Thyroid gland (tissue), 4 donors: Measurements from ENCODE around the gene FOXB2. TPM values are rescaled to one million over a fixed set of nuclear protein-coding genes. Genes with fewer than 3 reads are reported as not detected.
"Not testable (repeated sequence)": the region's sequence is repeated elsewhere in the genome, so short reads cannot be mapped to it uniquely, and the experiment has no call there.

Experiments
- DNase-seq, 2 donors: peaks; one replicate each; pipeline ENCODE4 v3.0.0-alpha.2; 2019
- H3K27ac ChIP-seq, 3 donors: fragments of 200-600 bp; sonication (generic); 1 replicate in 2 of 3; 2 replicates in 1 of 3; pipeline ENCODE4 v1.5.1; 2016 to 2019; ENCODE audit warnings: mild to moderate bottlenecking in 1 of 3, moderate library complexity in 1 of 3
- H3K27me3 ChIP-seq: fragments of 200-600 bp; sonication (generic); one replicate; pipeline ENCODE4 v1.5.1; 2019
- H3K36me3 ChIP-seq, 2 donors: fragments of 200-600 bp; sonication (generic); one replicate each; pipeline ENCODE4 v1.5.1; 2016 to 2019
- H3K4me1 ChIP-seq, 2 donors: fragments of 200-600 bp; sonication (generic); one replicate each; pipeline ENCODE4 v1.5.1; 2017 to 2019
- H3K4me3 ChIP-seq, 3 donors: fragments of 200-600 bp; sonication (generic); replicated peaks in 1 of 3; 1 replicate in 2 of 3; 2 replicates in 1 of 3; pipeline ENCODE4 v1.5.1; 2016; ENCODE audit warnings: mild to moderate bottlenecking in 1 of 3
- H3K9me3 ChIP-seq: fragments of 200-600 bp; sonication (generic); one replicate; pipeline ENCODE4 v1.5.1; 2017
- POLR2A ChIP-seq, 2 donors: fragments of 450-650 bp; IDR thresholded peaks; one replicate each; pipeline ENCODE4 v1.6.1; 2017; ENCODE audit warnings: antibody characterized with exemption in 2 of 2, mild to moderate bottlenecking in 2 of 2, moderate library complexity in 1 of 2
- WGBS, 2 donors: methylation state at CpG; one replicate each; pipeline ENCODE4 v1.1.5; 2017; 5-methylcytosine and 5-hydroxymethylcytosine counted together
- intact Hi-C: fragments of 100-400 bp; cut with DNase I; formaldehyde crosslinking; loops from one replicate; pipeline ENCODE4 v1.15.1; 2023
- total RNA-seq, 4 donors: library from RNA; depleted of rRNA; stranded (reverse); fragments of >200 nt; gene quantifications; one replicate each; pipeline ENCODE4 v1.2.3, GENCODE V29; 2016
- TF ChIP-seq, protein P1 (sequence below), 6 experiments: fragments of 200-600 bp in 3 of 6; fragments of 450-650 bp in 3 of 6; sonication (generic) in 3 of 6; IDR thresholded peaks; one replicate each; pipeline ENCODE4 v1.5.1; 2016 to 2019; ENCODE audit warnings: antibody characterized with exemption in 6 of 6, mild to moderate bottlenecking in 2 of 6, inconsistent platforms in 1 of 6, moderate library complexity in 1 of 6

FOXB2 gene
- total RNA-seq, 4 donors from 2014 or later: not detected

DNA sequence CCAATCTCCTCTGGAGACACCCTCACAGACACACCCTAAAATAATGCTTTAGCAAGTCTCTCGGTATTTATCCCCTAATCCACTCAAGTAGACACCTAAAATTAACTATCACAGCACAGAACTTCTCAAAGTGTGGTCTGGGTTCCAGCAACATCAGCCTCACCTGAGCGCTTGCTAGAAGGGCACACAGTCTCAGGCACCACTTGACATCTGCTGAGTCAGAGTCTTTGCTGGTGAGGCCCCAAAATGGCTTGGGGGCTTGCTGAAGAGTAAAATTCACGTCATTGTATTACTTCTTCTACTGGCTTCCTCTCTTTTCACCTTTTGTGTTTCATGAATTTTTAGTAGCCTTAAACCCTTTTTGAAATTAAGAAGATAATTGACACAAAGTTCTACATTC is 9.0 kb downstream of the FOXB2 start:
- WGBS, 2 donors: 49 to 55% methylated on average over 3 of the region's 3 CpGs
- no peak overlapping the region for H3K27ac ChIP-seq
- no peak overlapping the region for H3K4me3 ChIP-seq
- DNase-seq: no peak
- intact Hi-C loops: no loop called here
- TF ChIP-seq POLR2A (IDR thresholded peaks at IDR 0.05): no peak
- TF ChIP-seq, protein P1, sequence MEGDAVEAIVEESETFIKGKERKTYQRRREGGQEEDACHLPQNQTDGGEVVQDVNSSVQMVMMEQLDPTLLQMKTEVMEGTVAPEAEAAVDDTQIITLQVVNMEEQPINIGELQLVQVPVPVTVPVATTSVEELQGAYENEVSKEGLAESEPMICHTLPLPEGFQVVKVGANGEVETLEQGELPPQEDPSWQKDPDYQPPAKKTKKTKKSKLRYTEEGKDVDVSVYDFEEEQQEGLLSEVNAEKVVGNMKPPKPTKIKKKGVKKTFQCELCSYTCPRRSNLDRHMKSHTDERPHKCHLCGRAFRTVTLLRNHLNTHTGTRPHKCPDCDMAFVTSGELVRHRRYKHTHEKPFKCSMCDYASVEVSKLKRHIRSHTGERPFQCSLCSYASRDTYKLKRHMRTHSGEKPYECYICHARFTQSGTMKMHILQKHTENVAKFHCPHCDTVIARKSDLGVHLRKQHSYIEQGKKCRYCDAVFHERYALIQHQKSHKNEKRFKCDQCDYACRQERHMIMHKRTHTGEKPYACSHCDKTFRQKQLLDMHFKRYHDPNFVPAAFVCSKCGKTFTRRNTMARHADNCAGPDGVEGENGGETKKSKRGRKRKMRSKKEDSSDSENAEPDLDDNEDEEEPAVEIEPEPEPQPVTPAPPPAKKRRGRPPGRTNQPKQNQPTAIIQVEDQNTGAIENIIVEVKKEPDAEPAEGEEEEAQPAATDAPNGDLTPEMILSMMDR (IDR thresholded peaks at IDR 0.05): no peak
- no peaks in the 10 kb centered on the region for H3K36me3 ChIP-seq
- no peaks in the 10 kb centered on the region for H3K9me3 ChIP-seq
- no peaks in the 10 kb centered on the region for H3K4me1 ChIP-seq
- peaks cover 4% of the 10 kb centered on the region for H3K27me3 ChIP-seq

DNA sequence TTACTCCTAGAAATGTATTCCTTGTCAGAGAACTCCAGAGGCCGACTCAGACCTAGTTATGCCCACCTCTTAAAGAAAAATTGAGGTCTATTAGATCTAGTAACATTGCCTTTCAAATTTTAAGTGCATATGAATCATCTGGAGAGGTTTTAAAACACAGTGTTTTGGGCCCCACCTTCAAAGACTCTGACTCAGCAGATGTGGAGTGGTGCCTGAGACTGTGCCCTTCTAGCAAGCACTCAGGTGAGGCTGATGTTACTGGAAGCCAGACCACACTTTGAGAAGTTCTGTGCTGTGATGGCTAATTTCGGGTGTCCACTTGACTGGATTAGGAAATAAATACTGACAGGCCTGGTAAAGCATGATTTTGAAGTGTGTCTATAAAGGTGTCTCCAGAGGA is 10.6 kb downstream of the FOXB2 start:
- no peak for TF ChIP-seq POLR2A (IDR thresholded peaks at IDR 0.05)
- TF ChIP-seq, protein P1 (IDR thresholded peaks at IDR 0.05): no peak
- WGBS, 2 donors: 83 to 84% methylated on average over 2 of the region's 2 CpGs
- H3K9me3 ChIP-seq: no peaks in the 10 kb centered on the region

DNA sequence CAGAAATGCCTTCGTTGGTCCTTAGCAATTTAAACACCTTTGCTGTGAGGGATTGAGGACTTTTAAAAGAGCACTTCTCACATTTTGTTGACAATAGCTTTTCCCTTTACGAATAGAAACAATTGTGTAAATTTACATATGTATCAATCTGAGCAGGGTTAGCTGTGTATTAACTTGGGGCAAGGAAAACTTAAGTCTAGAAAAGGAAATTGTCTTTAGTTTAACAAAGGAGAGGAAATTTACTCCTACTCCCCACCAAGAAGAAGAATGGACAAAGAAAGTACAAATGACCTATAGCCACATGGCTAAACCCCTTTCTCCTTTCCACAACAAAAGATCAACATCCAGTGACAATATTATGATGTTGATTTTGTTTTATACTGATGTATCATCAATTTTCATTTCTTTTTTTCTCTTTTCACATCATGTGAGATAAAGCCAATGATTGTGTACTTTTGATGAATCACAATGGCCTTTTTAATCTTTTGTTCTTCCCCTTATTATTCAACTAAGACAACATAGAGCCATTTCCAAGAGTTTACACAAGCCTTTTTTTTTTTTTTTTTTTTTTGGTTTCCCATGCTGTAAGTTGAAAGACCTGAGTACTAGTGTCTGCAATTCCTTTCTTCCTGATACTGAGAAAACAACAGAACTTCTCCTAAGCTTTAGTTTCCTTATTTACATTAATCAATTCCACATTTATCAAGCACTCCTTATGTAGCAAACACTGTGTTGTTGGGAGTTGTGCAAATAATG is 19.0 kb downstream of the FOXB2 start:
- Histone ChIP-seq H3K4me1 (no peaks in the 10 kb centered on the region), H3K4me3 (no peak overlapping the region), H3K27ac (no peak overlapping the region), H3K27me3 (no peaks in the 10 kb centered on the region), H3K36me3 (no peaks in the 10 kb centered on the region), H3K9me3 (no peaks in the 10 kb centered on the region)
- DNase-seq: no peak
- WGBS, 2 donors: 10 to 14% methylated on average over 2 of the region's 2 CpGs
- TF ChIP-seq, protein P1 (IDR thresholded peaks at IDR 0.05): no peak
- no peak for TF ChIP-seq POLR2A (IDR thresholded peaks at IDR 0.05)
- intact Hi-C loops: no loop called here

More for the DNA sequence above, 10.6 kb downstream of the FOXB2 start:
- H3K27me3 ChIP-seq: no peaks in the 10 kb centered on the region
- H3K4me3 ChIP-seq: no peak overlapping the region
- H3K4me1 ChIP-seq: no peaks in the 10 kb centered on the region
- DNase-seq: no peak
- no peak overlapping the region for H3K27ac ChIP-seq
- no peaks in the 10 kb centered on the region for H3K36me3 ChIP-seq
- intact Hi-C loops: no loop called here

DNA sequence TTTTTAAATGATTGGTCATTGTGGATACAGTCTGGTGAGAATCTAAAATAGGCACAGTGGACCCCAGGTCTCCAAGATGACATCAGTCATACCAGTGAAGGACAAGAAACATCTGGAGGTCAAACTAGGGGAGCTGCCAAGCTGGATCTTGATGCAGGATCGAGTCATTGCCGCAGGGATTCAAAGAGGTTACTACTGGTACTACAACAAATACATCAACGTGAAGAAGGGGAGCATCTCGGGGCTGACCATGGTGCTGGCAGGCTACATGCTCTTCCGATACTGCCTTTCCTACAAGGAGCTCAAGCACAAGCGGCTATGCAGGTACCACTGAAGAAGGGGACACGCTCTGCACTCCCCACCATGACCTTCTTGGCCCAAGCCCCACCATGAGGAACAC is 20.9 kb downstream of the FOXB2 start:
- no peak for DNase-seq
- intact Hi-C loops: no loop called here
- Histone ChIP-seq H3K36me3 (no peaks in the 10 kb centered on the region), H3K27me3 (no peaks in the 10 kb centered on the region), H3K9me3 (no peaks in the 10 kb centered on the region), H3K4me3 (no peak overlapping the region), H3K4me1 (no peaks in the 10 kb centered on the region), H3K27ac (no peak overlapping the region)
- WGBS, 2 donors: 81 to 85% methylated on average over 7 of the region's 7 CpGs
- TF ChIP-seq, protein P1 (IDR thresholded peaks at IDR 0.05): no peak
- TF ChIP-seq POLR2A (IDR thresholded peaks at IDR 0.05): no peak

DNA sequence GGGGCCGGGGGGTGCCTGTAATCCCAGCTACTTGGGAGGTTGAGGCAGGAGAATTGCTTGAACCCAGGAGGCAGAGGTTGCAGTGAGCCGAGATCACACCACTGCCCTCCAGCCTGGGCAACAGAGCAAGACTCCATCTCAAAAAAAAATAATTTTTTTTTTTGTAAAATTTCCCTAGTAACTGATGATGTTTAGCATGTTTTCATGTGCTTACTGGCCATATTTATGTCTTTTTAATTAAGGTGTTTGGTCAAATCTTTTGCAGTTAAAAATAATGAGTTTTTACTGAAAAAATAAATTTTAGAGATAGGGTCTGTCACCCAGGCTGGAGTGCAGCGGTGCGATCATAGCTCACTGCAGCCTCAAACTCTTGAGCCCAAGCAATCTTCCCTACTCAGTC is 24.3 kb downstream of the FOXB2 start:
- H3K27ac ChIP-seq, DNase-seq, H3K9me3 ChIP-seq, H3K36me3 ChIP-seq, H3K27me3 ChIP-seq, H3K4me1 ChIP-seq, intact Hi-C loops, H3K4me3 ChIP-seq: not testable (repeated sequence)
- 93 to 95% methylated on average over 4 of the region's 4 CpGs for WGBS, 2 donors

- H3K9me3 ChIP-seq, H3K4me3 ChIP-seq, DNase-seq, H3K4me1 ChIP-seq, H3K27ac ChIP-seq, intact Hi-C loops, H3K36me3 ChIP-seq, H3K27me3 ChIP-seq: not testable (repeated sequence)
- WGBS, 2 donors: 97 to 98% methylated on average over 5 of the region's 31 CpGs
These were observed 41.2 kb downstream of the FOXB2 start for GRCh38 chr9:77060681-77061080.
